GM19328 (cell line): ENCODE data around the gene TCHH.
"Not testable (repeated sequence)": the region's sequence is repeated elsewhere in the genome, so short reads cannot be mapped to it uniquely, and the experiment has no call there.

ENCODE experiments used
- ATAC-seq: cut with Tn5 transposase; IDR thresholded peaks from one replicate; pipeline ENCODE4 v1.9.1; 2021; ENCODE audit warnings: mild to moderate bottlenecking, moderate library complexity; ENCODE audit not compliant: unreplicated experiment

Gene TCHH, protein sequence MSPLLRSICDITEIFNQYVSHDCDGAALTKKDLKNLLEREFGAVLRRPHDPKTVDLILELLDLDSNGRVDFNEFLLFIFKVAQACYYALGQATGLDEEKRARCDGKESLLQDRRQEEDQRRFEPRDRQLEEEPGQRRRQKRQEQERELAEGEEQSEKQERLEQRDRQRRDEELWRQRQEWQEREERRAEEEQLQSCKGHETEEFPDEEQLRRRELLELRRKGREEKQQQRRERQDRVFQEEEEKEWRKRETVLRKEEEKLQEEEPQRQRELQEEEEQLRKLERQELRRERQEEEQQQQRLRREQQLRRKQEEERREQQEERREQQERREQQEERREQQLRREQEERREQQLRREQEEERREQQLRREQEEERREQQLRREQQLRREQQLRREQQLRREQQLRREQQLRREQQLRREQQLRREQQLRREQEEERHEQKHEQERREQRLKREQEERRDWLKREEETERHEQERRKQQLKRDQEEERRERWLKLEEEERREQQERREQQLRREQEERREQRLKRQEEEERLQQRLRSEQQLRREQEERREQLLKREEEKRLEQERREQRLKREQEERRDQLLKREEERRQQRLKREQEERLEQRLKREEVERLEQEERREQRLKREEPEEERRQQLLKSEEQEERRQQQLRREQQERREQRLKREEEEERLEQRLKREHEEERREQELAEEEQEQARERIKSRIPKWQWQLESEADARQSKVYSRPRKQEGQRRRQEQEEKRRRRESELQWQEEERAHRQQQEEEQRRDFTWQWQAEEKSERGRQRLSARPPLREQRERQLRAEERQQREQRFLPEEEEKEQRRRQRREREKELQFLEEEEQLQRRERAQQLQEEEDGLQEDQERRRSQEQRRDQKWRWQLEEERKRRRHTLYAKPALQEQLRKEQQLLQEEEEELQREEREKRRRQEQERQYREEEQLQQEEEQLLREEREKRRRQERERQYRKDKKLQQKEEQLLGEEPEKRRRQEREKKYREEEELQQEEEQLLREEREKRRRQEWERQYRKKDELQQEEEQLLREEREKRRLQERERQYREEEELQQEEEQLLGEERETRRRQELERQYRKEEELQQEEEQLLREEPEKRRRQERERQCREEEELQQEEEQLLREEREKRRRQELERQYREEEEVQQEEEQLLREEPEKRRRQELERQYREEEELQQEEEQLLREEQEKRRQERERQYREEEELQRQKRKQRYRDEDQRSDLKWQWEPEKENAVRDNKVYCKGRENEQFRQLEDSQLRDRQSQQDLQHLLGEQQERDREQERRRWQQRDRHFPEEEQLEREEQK (N-terminal part only)

DNA sequence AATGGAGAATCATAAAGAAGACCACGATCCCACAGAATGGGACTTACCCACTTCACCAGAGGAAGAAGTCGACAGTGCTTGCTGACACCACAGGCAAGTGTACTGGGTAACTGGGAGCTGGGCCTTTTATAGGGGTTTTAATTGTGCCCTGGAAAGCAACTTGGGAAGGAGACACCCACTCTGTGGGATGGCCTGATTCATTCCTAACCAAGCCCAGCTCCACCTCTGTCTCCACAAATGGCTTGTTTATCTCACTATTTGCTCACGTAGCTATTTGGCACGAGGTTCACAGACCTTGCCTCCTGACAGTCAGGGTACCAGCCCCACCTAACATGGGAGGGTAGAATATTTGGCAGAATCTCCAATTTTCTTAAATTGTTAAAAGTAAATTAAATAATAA lies at the start of gene TCHH:
TCHH (minus strand) TSS at position 101 of the 400 bp plus-strand sequence. CDS start 1,364 bp downstream, outside the sequence.
- ATAC-seq = no peak

DNA sequence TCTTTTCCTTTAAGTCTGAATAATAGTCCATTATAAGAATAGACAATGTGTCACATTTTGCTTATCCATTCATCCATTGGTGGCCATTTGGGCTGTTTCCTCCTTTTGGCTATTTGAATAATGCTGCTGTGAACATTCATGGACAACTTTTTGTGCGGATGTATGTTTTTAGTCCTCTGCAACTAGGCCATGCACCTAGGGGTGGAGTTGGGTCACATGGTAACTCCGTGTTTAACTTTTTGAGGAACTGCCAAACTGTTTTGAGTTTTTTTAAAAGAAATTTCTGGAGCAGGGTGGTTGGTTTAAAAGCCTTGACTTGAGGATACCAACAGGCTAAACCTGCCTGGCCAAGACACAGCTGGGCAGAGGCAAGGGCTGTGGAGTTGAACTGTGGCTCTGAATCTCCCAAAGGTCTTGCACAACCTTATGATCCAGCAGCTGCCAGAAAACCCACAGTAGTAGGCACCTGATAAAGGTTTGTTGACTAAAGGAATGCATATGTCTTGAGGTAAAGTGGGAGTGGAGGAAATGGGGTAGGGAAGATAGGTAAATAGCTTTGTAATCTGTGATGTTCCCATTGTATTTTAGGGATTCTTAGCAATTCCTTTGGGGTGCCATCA lies 49.4 kb upstream of the TCHH start:
- ATAC-seq = no peak

DNA sequence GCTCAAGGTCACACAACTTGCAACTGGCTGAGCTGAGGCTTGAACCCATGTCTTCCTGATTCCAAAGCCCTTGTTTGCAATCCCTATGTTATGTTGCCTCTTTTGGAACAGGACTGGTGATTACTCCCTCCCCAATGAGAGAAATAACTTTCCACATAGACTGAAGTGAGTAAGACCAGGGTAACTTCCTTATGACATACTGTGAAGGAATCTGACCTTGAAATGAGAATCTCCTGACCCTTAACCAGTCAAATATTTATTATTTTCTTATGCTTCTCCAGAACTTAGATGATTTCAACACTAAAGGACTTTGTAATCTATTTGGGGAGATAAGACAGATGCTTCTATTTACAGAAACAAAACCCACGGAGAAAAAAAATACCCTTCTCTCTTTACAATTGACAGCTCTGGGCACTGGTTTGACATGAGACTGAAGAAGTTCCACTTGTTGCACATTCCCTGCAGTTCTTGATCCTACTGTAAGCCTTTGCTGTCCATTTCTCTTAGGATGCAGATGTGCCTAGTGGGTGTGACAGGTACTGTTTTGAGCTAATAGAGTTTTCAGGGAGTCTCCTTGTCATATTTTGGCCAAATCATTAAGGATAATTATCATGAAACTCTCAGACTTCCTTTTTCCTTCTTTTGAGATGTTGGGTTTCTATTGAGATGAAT lies 47.7 kb upstream of the TCHH start:
- ATAC-seq = no peak

DNA sequence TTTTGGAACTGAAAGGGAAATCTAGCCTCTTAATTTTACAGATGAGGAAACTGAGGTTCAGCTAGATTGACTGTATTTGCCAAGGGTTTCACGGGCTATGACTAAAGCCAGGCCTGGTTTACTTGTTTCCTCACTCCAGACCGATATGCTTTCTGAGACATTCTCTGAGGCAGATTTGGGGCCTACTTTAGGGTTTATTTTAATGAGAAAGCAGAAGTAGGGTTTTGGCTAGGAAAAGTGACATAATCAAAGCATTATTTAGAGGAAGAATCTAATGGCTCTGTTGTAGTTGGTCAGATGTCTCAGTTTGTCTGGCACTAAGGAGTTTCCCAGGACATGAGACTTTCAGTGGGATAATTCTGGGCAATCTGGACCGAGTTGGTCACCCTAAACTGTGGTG lies 45.3 kb upstream of the TCHH start:
- no peak for ATAC-seq

DNA sequence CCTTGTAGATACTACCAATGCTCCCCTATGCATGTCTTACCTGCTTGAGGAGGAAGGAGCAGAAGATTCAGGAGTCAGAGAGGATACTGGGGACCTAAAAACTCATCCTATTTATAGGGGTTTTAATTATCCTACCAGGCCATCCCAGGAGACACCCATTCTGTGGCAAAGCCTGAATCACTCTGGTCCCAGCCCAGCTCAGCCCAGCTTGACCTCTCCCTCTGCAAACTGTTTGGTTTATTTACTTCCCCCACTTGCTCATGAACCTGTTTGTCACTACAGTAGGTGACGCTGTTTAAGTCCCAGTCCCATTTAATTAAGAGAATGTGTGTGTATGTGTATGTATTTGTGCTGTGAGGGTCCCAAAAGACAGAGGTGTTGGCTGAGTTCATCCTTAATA lies 43.9 kb upstream of the TCHH start, which contains the start of gene RPTN:
RPTN (minus strand) TSS at position 85 of the 400 bp plus-strand sequence. CDS start 1,339 bp downstream, outside the sequence.
- ATAC-seq = no peak

DNA sequence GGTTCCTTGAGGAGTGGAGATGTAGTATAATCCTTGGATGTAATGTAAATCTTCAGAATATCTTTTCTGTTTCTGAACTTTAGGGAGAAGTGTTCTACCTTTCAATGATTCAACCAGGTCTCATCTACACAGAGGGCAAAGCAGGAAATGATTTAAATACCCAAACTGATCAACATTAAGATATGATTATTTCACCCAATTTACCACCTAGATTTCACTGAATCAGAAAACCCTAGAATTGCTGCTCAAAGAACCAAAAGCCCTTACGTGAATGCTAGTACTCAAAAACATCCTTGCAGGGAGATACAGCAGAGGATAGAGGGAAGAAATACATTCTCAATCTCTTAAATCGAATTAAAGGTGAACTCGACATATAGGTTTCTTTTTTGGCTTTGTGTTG lies 38.8 kb upstream of the TCHH start:
- no peak for ATAC-seq

DNA sequence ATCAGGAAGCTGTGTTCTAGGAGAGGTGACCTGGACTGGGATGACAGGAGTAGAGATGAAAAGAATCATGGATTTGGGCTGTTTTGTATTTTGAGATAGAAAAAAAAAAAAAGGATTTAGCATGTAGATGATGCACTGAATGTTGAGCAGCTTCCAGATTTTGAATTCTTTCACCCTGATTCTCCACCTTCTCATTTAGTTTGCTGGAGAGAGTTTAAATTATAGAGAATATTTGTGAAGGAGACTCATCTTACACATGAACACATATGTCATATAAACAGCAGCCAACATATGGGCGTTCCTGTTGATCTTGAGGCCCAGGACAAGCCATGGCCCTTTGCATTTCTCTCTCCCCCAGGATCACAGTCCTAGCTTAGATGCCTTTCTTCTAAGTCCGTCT lies 36.4 kb upstream of the TCHH start:
- no peak for ATAC-seq

DNA sequence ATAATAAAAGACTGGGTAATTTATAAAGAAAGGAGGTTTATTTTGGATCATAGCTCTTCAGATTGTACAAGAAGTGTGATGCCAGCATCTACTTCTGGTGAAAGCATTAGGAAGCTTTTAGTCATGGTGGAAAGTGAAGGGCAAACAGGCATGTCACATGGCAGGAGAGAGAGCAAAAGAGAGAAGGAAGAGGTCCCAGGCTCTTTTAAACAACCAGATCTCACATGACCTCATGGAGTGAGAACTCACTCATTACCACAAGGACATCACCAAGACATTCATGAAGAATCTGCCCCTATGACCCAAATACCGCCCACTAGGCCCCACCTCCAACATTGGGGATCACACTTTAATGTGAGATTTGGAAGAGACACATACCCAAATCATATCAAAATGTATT lies 33.7 kb upstream of the TCHH start:
- no peak for ATAC-seq

DNA sequence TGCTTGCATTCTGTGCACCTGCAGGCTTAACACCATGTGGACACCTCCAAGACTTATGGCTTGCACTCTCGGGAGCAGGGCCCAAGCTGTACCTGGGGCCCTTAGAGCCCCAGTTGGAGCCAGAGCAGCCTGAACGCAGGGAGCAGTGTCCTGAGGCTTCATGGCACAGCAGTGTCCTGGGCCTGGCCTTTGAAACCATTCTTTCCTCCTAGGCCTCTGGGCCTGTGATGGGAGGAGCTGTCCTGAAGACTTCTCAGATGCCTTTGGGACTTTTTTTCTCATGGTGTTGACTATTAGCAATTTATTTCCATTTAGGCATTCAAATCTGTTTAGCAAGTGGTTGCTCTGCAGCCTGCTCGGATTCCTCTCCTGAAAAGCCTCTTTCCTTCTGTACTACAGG lies 32.8 kb upstream of the TCHH start:
- ATAC-seq = no peak

DNA sequence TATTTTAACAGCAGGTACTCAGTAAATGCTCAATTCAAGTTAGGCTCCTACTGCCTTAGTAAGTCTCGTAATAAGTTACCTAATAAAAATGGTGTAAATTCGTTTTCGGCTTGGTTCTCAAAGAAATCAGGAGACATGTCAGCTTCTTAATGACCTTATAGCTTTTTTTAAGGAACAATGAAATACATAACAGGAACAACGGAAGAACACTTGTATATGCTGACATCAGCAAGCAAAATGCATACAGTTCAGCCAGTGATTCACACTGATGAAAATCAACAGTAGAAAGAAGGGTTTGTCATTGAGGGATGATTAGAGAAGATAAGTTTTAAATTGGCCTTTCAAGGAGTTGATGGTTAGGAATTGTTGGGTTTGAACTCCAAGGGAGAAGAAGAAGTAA lies 30.5 kb upstream of the TCHH start:
- no peak for ATAC-seq

DNA sequence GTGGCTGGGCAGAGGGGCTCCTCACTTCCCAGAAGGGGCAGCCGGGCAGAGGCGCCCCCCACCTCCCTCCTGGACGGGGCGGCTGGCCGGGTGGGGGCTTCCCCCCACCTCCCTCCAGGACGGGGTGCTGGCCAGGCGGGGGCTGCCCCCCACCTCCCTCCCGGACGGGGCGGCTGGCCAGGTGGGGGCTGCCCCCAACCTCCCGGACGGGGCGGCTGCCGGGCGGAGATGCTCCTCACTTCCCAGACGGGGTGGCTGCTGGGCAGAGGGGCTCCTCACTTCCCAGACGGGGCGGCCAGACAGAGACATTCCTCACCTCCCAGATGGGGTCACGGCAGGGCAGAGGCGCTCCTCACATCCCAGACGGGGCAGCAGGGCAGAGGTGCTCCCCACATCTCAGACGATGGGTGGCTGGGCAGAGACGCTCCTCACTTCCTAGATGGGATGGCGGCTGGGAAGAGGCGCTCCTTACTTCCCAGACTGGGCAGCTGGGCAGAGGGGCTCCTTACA lies 29.5 kb upstream of the TCHH start:
- ATAC-seq = not testable (repeated sequence)

DNA sequence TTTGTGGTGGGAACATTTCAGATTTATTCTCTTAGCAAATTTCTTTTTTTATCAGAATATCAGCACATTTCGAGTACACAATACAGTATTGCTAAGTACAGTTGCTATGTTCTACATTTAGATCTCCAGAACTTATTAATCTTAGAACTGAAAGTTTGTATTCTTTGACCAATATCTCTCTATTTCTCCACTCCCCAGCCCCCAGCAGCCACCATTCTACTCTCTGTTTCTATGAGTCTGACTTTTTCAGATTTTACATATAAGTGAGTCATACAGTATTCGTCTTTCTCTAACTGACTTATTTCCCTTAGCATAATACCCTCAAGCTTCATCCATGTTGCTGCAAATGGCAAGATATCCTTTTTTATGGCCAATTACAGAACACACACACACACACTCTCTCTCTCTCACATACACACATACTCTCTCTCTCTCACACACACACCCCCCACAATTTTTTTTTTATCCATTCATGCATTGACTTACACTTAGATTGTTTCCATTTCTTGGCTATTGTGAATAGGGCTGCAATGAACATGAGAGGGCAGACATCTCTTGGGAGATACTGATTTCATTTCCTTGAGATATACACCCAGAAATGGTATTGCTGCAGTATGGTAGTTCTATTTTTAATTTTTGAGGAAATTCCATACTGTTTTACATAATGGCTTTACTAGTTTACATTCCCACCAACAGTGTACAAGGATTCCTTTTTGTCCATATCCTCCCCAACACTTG lies 28.1 kb upstream of the TCHH start:
- ATAC-seq = no peak

DNA sequence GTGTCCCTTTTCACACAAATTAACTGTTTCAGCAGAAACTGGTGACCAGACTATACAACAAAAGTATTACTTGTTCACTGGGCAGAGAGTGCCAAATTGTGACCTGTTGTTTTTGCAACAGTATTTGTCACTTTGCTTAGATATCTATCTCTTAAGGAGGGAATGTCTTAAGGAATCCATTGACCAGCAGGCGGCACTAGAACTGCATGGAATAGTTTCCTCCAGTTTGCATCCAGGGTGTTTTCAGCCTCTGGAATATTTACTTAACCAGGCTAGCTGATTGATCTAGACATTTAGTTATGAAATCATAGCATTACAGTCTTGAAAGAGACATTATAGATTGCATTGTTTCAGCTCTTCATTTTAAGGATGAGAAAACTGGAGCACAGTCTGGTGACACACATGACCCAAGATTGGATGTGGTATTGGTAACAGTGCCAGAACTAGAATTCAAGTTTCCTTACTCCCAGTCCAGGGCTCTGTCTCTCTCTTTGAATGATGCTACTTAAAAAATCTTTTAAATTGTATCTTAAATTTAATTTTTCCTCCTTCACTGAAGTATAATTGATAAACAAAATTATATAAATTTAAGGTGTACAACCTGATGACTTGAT lies 26.8 kb upstream of the TCHH start:
- ATAC-seq = no peak

DNA sequence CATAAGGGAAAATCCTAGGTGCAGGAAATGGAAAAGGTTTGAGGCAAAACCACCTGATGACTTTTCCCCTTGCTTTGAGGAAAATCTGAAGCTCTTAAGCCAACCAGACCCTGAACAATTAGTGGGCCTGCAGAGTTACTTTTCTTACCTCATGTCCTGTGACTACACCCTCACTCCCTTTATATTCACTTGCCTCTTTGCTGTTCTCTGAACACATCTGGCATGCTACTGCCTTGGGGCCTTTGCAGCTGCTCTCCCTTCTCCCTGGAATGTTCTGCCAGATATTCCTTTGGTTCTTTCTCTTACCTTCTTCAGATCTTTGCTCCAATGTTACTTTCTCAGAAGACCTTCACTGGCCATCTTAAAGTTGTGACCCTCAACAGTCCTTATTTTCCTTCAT lies 22.0 kb upstream of the TCHH start:
- no peak for ATAC-seq

DNA sequence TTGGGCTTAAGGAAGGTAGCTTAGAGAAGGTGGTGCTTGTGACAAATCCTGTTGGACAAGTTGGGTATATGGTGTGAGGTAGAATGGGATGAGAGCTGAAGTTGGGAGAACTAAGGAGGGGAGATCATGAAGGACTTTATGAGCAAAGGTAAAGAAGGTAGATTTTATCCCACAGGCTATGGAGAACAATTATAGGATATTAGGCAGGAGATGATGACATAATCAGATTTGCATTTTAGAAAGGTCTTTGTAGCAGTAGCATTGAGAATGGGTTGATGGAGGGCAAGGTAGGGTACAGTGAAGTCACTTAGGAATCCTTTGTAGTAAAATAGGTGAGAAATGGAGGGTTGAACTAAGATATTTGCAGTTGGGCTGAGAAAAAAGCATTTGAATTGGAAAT lies 14.9 kb upstream of the TCHH start:
- no peak for ATAC-seq

DNA sequence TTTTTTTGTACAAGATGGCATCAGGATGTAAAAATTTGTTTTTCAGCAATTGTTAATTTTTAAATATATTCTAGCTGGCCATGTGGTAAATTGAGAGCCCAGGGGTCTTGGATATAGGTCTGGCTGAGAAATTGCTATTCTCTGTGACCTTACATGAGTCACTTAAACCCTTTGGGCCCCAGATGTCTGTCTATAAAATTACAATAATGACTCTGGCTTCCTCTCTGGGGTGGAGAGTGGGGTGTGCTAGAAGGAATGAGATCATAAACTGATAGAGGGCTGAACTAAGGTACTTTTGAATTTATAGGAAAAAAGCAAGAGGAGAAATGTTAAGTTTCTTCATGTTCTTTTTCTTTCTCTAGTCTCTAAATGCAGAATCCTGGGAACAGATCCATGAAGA lies 12.4 kb upstream of the TCHH start:
- no peak for ATAC-seq

DNA sequence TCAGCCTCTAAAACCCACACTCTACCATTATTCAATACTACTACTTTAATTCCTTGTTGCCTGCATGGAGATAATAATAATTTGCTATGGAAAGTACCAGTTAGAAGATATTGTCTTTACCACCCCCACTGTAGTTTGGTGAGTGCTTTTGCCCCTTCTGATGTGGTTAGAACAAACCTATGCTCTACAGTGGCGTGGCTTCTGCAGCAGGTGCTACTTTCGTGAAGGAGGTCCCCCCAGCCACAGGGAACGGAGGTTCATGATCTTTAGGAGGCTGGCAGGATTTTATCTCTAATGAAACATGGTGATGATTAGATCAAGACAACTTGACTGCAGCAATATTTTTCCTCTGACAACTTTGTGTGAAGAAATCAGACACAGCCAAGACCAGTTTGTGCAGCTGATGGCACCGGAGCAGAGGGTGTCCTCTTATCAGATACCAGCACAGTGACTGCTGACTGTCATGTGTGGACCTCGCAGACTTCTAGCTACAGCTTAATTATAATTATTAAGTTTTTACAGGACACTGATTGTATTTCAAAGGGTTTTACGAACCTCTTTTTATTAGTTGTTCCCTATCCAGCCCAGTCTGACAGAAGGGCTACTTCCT lies 10.7 kb upstream of the TCHH start:
- no peak for ATAC-seq

DNA sequence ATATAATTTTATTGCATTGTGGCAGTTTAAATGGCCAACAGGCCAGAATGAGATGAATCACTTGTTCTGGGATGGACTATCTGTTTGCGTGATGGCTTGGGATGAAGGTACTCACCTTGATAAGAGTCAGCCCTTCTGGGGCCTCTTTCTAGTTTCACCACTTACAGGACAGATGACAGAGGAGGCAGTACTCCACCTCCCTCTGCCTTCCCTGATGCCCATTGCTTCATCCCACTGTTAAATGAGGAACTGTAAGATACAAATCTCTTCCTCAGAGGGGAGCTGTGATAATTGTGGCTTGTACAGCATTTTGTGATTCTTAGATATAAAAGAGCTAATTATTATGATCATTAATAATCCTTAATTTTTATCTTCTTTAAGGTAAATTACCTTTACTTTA lies 3.7 kb upstream of the TCHH start:
- no peak for ATAC-seq
